Measurements from ENCODE around the gene ARHGDIA.
A peak's percentile ranks its signal among the peaks of the same experiment; 100 is the strongest.
"Not testable (repeated sequence)": the region's sequence is repeated elsewhere in the genome, so short reads cannot be mapped to it uniquely, and the experiment has no call there.

ARHGDIA gene

GRCh38 chr17:81842725-81843504, 28.2 kb downstream of the ARHGDIA start:
- no peak for DNase-seq

- no peak for DNase-seq
Observed at GRCh38 chr17:81842378-81842724, 28.8 kb downstream of the ARHGDIA start.

- DNase-seq: no peak
Observed at GRCh38 chr17:81841866-81842265, 29.3 kb downstream of the ARHGDIA start.

GRCh38 chr17:81840826-81841778, 30.0 kb downstream of the ARHGDIA start:
- no peak for DNase-seq

- not testable (repeated sequence) for DNase-seq
Observed at GRCh38 chr17:81840059-81840458, 31.1 kb downstream of the ARHGDIA start.

- no peak for DNase-seq
Observed at GRCh38 chr17:81839301-81839700, 31.8 kb downstream of the ARHGDIA start.

- no peak for DNase-seq
Observed at GRCh38 chr17:81838753-81839255, 32.3 kb downstream of the ARHGDIA start.

- no peak for DNase-seq
Observed at GRCh38 chr17:81837641-81838040, 33.5 kb downstream of the ARHGDIA start.

- DNase-seq: no peak
Observed at GRCh38 chr17:81834831-81835267, 36.3 kb downstream of the ARHGDIA start, which contains the start of gene PPP1R27. TSS of gene PPP1R27 (minus strand) at chr17:81835050. CDS start at chr17:81834953, 97 bp downstream.

- DNase-seq: no peak
Observed at GRCh38 chr17:81833921-81834830, 37.0 kb downstream of the ARHGDIA start.

- DNase-seq: peak; percentile 98
Observed at GRCh38 chr17:81833160-81833920, 37.8 kb downstream of the ARHGDIA start, which contains the start of gene MCRIP1. TSS of gene MCRIP1 (minus strand) at chr17:81833291. CDS start at chr17:81824506, 8,785 bp downstream.

GRCh38 chr17:81832608-81833159, 38.5 kb downstream of the ARHGDIA start:
- DNase-seq: peak; percentile 86

- peak; percentile 82 for DNase-seq
Observed at GRCh38 chr17:81831957-81832607, 39.1 kb downstream of the ARHGDIA start.

GRCh38 chr17:81831563-81831956, 39.6 kb downstream of the ARHGDIA start:
- peak; percentile 76 for DNase-seq

- DNase-seq: no peak
Observed at GRCh38 chr17:81829858-81830257, 41.3 kb downstream of the ARHGDIA start.

GRCh38 chr17:81828656-81829055, 42.5 kb downstream of the ARHGDIA start:
- DNase-seq: no peak

GRCh38 chr17:81825841-81826466, 45.2 kb downstream of the ARHGDIA start:
- no peak for DNase-seq

- no peak for DNase-seq
Observed at GRCh38 chr17:81824595-81824994, 46.5 kb downstream of the ARHGDIA start.

- DNase-seq: no peak
Observed at GRCh38 chr17:81823820-81824550, 47.2 kb downstream of the ARHGDIA start.

Measured in activated CD8-positive, alpha-beta memory T cell treated with anti-CD3 and anti-CD28 coated beads for 24 hours (primary cell).